Mesendoderm (in vitro differentiated cells): Measurements from ENCODE around the gene RYR2.

Source experiments
- DNase-seq: peaks from one replicate; pipeline ENCODE4 v3.0.0; 2013
- H2AK5ac ChIP-seq: 2 replicates; pipeline ENCODE4 v1.6.1; 2013; ENCODE audit warnings: low read length, inconsistent platforms
- H2BK120ac ChIP-seq: 2 replicates; pipeline ENCODE4 v1.6.1; 2013; ENCODE audit warnings: low read depth, mild to moderate bottlenecking, low read length, moderate library complexity, mixed read lengths
- H2BK15ac ChIP-seq: replicated peaks from 2 replicates; pipeline ENCODE4 v1.6.1; 2013; ENCODE audit warnings: low read depth, mild to moderate bottlenecking, moderate library complexity
- H2BK5ac ChIP-seq: 2 replicates; pipeline ENCODE4 v1.6.1; 2013; ENCODE audit warnings: low read length, inconsistent platforms
- H3K18ac ChIP-seq: 2 replicates; pipeline ENCODE4 v1.6.1; 2013; ENCODE audit warnings: mild to moderate bottlenecking, low read length, mixed read lengths
- H3K23ac ChIP-seq: one replicate; pipeline ENCODE4 v1.6.1; 2013; ENCODE audit warnings: low read length
- H3K27ac ChIP-seq: 2 replicates; pipeline ENCODE4 v1.5.1; 2013; ENCODE audit warnings: low read depth, mild to moderate bottlenecking, inconsistent platforms, low read length, moderate library complexity
- H3K27me3 ChIP-seq: 2 replicates; pipeline ENCODE4 v1.6.1; 2013; ENCODE audit warnings: low read length, control low read depth, mild to moderate bottlenecking, inconsistent platforms; ENCODE audit not compliant: insufficient read depth, poor library complexity
- H3K36me3 ChIP-seq: 2 replicates; pipeline ENCODE4 v1.6.1; 2013; ENCODE audit warnings: low read length, inconsistent platforms; ENCODE audit not compliant: control insufficient read depth, insufficient read depth
- H3K4ac ChIP-seq: one replicate; pipeline ENCODE4 v1.6.1; 2013; ENCODE audit warnings: low read depth, mild to moderate bottlenecking, low read length, moderate library complexity
- H3K4me1 ChIP-seq: 2 replicates; pipeline ENCODE4 v1.6.1; 2013; ENCODE audit warnings: low read depth, low read length, inconsistent platforms; ENCODE audit not compliant: control insufficient read depth
- H3K4me2 ChIP-seq: 2 replicates; pipeline ENCODE4 v1.6.1; 2013; ENCODE audit warnings: low read length
- H3K4me3 ChIP-seq: 2 replicates; pipeline ENCODE4 v1.5.1; 2013; ENCODE audit warnings: mild to moderate bottlenecking, low read length
- H3K56ac ChIP-seq: one replicate; pipeline ENCODE4 v1.6.1; 2013; ENCODE audit warnings: low read length
- H3K79me1 ChIP-seq: 2 replicates; pipeline ENCODE4 v1.6.1; 2013; ENCODE audit warnings: low read length, inconsistent platforms
- H3K79me2 ChIP-seq: 2 replicates; pipeline ENCODE4 v1.6.1; 2013; ENCODE audit warnings: mild to moderate bottlenecking, low read length; ENCODE audit not compliant: control insufficient read depth, insufficient read depth
- H3K9ac ChIP-seq: 2 replicates; pipeline ENCODE4 v1.6.1; 2013; ENCODE audit warnings: low read length, inconsistent platforms
- H4K5ac ChIP-seq: one replicate; pipeline ENCODE4 v1.6.1; 2013; ENCODE audit warnings: low read length
- H4K8ac ChIP-seq: one replicate; pipeline ENCODE4 v1.6.1; 2013; ENCODE audit warnings: low read depth, mild to moderate bottlenecking, control low read depth, low read length, moderate library complexity
- WGBS: extraction: QIAGEN DNeasy Blood & Tissue Kit; methylation state at CpG from one replicate; pipeline ENCODE4 v1.1.7; 2013; ENCODE audit warnings: low lambda C conversion rate, missing lambda C conversion rate; ENCODE audit not compliant: insufficient coverage; ENCODE audit errors: extremely low coverage; 5-methylcytosine and 5-hydroxymethylcytosine counted together

Gene RYR2

DNA sequence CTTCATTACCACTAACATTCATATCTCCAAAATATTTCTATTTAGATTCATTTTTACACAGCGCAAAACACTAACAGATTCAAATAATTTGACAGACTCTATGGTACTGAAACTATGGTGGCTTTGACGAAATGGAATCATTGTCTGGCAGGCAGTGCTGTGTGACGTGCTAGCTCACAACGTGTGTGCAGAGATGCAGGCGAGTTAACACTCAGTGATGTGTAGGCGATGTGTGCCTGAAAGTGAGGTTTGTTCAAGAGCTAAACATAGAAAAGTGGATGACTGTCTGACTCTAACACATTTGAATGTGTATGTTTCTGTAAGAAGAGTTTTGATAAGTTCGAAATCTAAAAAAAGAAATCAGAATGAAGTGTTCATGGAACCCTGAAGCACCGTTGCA is 97.7 kb downstream of the RYR2 start:
- no peak overlapping the region for H4K8ac ChIP-seq
- peaks cover 2% of the 10 kb centered on the region for H3K4me1 ChIP-seq
- H2AK5ac ChIP-seq: no peak overlapping the region
- no peak overlapping the region for H3K4me2 ChIP-seq
- no peak overlapping the region for H3K23ac ChIP-seq
- no peak overlapping the region for H3K4me3 ChIP-seq
- WGBS: 100% methylated on average over 1 of the region's 8 CpGs
- no peak overlapping the region for H3K9ac ChIP-seq
- H2BK5ac ChIP-seq: no peak overlapping the region
- no peak overlapping the region for H3K56ac ChIP-seq
- H3K27ac ChIP-seq: no peak overlapping the region
- no peak overlapping the region for H3K18ac ChIP-seq
- H3K79me2 ChIP-seq: peaks cover 4% of the 10 kb centered on the region
- H2BK15ac ChIP-seq: no peak overlapping the region
- H3K36me3 ChIP-seq: no peaks in the 10 kb centered on the region
- no peak overlapping the region for H3K4ac ChIP-seq
- no peaks in the 10 kb centered on the region for H3K27me3 ChIP-seq
- H3K79me1 ChIP-seq: peaks cover 1% of the 10 kb centered on the region
- no peak overlapping the region for H2BK120ac ChIP-seq
- DNase-seq: no peak
- no peak overlapping the region for H4K5ac ChIP-seq

DNA sequence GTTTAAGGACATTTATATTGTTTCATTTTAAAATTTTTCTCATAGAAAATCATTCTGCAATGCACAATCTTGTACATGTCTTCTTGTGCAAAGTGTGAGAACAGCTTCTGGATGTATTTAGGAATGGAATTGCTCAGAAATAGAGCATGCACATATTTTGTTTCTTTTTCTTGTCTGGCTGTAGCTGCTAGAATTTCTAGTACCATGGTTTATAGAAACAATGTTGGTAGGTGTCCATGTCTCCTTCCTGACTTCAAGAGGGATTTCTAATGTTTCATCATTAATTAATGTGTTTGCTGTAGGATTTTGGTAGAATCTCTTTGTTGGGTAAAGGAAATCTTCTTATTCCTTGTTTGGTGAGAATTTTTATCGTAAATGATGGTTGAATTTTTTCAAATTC is 99.0 kb downstream of the RYR2 start:
- no peak overlapping the region for H3K9ac ChIP-seq
- peaks cover 4% of the 10 kb centered on the region for H3K79me1 ChIP-seq
- no peak overlapping the region for H3K4me2 ChIP-seq
- no peaks in the 10 kb centered on the region for H3K27me3 ChIP-seq
- peaks cover 5% of the 10 kb centered on the region for H3K79me2 ChIP-seq
- H3K4me3 ChIP-seq: no peak overlapping the region
- H2BK120ac ChIP-seq: no peak overlapping the region
- H2BK15ac ChIP-seq: no peak overlapping the region
- no peaks in the 10 kb centered on the region for H3K36me3 ChIP-seq
- no peak overlapping the region for H2BK5ac ChIP-seq
- no peak overlapping the region for H3K4ac ChIP-seq
- H4K5ac ChIP-seq: no peak overlapping the region
- no peak overlapping the region for H4K8ac ChIP-seq
- H3K56ac ChIP-seq: no peak overlapping the region
- no peak overlapping the region for H3K23ac ChIP-seq
- no peak overlapping the region for H3K27ac ChIP-seq
- no peak for DNase-seq
- H2AK5ac ChIP-seq: no peak overlapping the region
- H3K4me1 ChIP-seq: peaks cover 2% of the 10 kb centered on the region
- WGBS: no CpG with 5 or more reads among the region's 1 CpG
- H3K18ac ChIP-seq: no peak overlapping the region

DNA sequence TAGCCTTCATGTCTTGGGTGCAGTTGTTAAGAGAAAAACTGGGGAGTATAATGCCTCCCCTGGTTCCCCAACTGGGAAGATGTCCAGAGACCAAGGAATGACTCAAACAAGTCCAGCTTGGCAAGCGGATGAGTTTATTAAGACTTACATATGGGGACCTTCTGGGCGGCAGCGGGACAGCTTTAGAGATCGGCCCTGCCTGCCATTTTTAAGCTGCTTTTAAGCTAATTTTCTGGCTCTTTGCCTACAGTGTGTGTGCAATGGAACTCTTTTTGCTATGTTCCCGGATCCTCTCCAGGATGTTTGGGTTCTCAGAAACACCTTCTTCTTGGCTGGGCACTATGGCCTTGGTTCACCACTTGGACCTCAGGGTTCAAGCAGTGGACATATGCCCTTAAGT is 99.5 kb downstream of the RYR2 start:
- Histone ChIP-seq H3K56ac (no peak overlapping the region), H3K27me3 (no peaks in the 10 kb centered on the region), H3K36me3 (no peaks in the 10 kb centered on the region), H4K5ac (no peak overlapping the region), H3K27ac (no peak overlapping the region), H3K4me3 (no peak overlapping the region), H3K9ac (no peak overlapping the region), H3K79me2 (peaks cover 5% of the 10 kb centered on the region), H3K4me2 (no peak overlapping the region), H3K4ac (no peak overlapping the region), H2AK5ac (no peak overlapping the region), H3K4me1 (peaks cover 2% of the 10 kb centered on the region), H3K79me1 (peaks cover 3% of the 10 kb centered on the region), H3K18ac (no peak overlapping the region), H2BK15ac (no peak overlapping the region), H2BK5ac (no peak overlapping the region), H4K8ac (no peak overlapping the region), H3K23ac (no peak overlapping the region), H2BK120ac (no peak overlapping the region)
- no peak for DNase-seq
- WGBS: no CpG with 5 or more reads among the region's 5 CpGs

GRCh38 chr1:237145379-237146135 is 103.6 kb downstream of the RYR2 start:
- Histone ChIP-seq H3K4me1 (peaks cover 2% of the 10 kb centered on the region), H2BK15ac (no peak overlapping the region), H3K4me3 (no peak overlapping the region), H2BK120ac (no peak overlapping the region), H3K4me2 (no peak overlapping the region), H3K56ac (no peak overlapping the region), H2BK5ac (no peak overlapping the region), H4K5ac (no peak overlapping the region), H3K9ac (no peak overlapping the region), H3K79me2 (peaks cover 5% of the 10 kb centered on the region), H3K18ac (no peak overlapping the region), H4K8ac (no peak overlapping the region), H3K23ac (no peak overlapping the region), H3K27me3 (no peaks in the 10 kb centered on the region), H3K79me1 (peaks cover 3% of the 10 kb centered on the region), H3K4ac (no peak overlapping the region), H3K36me3 (no peaks in the 10 kb centered on the region), H2AK5ac (no peak overlapping the region), H3K27ac (no peak overlapping the region)
- WGBS: 100% methylated on average over 1 of the region's 4 CpGs
- DNase-seq: no peak

DNA sequence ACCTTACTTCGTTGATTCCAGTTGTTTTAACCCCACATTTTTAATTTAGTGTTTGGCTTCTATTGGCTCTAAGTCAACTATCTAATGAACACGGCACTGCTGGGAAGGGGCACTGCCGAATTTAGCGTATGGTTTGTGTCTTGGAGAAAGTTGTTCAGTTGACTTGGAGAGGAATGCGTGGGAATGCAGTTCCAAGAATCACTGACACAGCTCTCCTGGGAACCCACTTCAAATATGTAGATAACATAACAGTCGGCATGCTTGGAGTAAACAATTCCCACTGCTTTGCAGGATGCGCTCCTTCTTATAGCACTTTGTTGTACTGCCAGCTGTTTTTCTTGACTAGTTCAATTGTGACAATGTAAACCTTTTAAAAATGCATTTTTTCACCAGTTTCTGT is 104.3 kb downstream of the RYR2 start:
- no peaks in the 10 kb centered on the region for H3K27me3 ChIP-seq
- WGBS: no CpG with 5 or more reads among the region's 7 CpGs
- H3K4me1 ChIP-seq: peaks cover 2% of the 10 kb centered on the region
- peaks cover 5% of the 10 kb centered on the region for H3K79me2 ChIP-seq
- peaks cover 3% of the 10 kb centered on the region for H3K79me1 ChIP-seq
- H2AK5ac ChIP-seq: no peak overlapping the region
- H3K23ac ChIP-seq: no peak overlapping the region
- no peak overlapping the region for H2BK15ac ChIP-seq
- no peak overlapping the region for H3K18ac ChIP-seq
- no peak overlapping the region for H3K4ac ChIP-seq
- no peak overlapping the region for H3K4me3 ChIP-seq
- H4K5ac ChIP-seq: no peak overlapping the region
- no peak overlapping the region for H3K27ac ChIP-seq
- no peaks in the 10 kb centered on the region for H3K36me3 ChIP-seq
- H3K4me2 ChIP-seq: no peak overlapping the region
- DNase-seq: peak; percentile 51
- H2BK5ac ChIP-seq: no peak overlapping the region
- H4K8ac ChIP-seq: no peak overlapping the region
- H3K9ac ChIP-seq: no peak overlapping the region
- H2BK120ac ChIP-seq: peak overlapping the region; percentile 97
- H3K56ac ChIP-seq: no peak overlapping the region

GRCh38 chr1:237149857-237150256 is 107.9 kb downstream of the RYR2 start:
- peaks cover 3% of the 10 kb centered on the region for H3K79me1 ChIP-seq
- H3K18ac ChIP-seq: no peak overlapping the region
- H2BK15ac ChIP-seq: no peak overlapping the region
- H2BK120ac ChIP-seq: no peak overlapping the region
- peaks cover 8% of the 10 kb centered on the region for H3K79me2 ChIP-seq
- no CpG with 5 or more reads among the region's 3 CpGs for WGBS
- no peak overlapping the region for H3K4me2 ChIP-seq
- H3K27me3 ChIP-seq: no peaks in the 10 kb centered on the region
- no peak overlapping the region for H3K4ac ChIP-seq
- H4K5ac ChIP-seq: no peak overlapping the region
- H3K9ac ChIP-seq: no peak overlapping the region
- H2AK5ac ChIP-seq: no peak overlapping the region
- DNase-seq: no peak
- no peak overlapping the region for H3K23ac ChIP-seq
- H3K4me3 ChIP-seq: no peak overlapping the region
- no peak overlapping the region for H3K56ac ChIP-seq
- H2BK5ac ChIP-seq: no peak overlapping the region
- H3K36me3 ChIP-seq: no peaks in the 10 kb centered on the region
- H3K27ac ChIP-seq: no peak overlapping the region
- no peak overlapping the region for H4K8ac ChIP-seq
- H3K4me1 ChIP-seq: no peaks in the 10 kb centered on the region
